ENCODE data around the gene SPOCK2.

DNA sequence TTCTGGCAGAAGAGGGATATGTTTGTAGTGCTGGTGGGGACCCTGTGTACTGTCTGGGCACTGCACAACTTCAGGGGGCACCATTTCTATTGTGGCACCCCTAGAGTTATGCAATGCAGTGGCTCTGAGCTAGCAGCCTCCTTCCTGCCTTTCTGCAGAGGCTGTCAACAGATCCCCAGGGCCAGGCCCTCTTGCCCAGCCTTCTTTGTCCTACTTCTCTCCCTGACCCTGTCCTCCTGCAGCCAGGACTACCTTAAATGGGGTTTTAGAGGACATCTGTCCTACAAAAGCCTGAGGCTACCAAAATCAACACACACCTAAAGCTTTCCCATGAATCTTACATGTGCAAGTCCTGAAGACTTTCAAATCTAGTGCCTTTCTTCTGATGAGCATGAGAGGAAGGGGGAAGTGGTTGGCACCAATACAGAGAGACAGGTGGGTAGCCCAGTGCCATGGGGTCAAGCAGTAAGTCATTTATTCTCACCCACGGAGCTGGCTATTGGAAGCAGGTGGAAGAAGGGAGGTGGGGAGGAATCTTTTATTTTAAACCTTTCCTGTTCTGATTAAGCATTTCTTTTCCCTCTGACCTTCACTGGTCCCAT, 2.4 kb downstream of the SPOCK2 start:
- TF ChIP-seq POLR2A (IDR thresholded peaks at IDR 0.05; ENCODE audit: low read depth, low read length), result no peak
- no peak for TF ChIP-seq TAF1 (IDR thresholded peaks at IDR 0.05; ENCODE audit: low read depth, low read length)

All from GM12891 (cell line).